Peyer's patch (tissue), 4 donors: Measurements from ENCODE around the gene CHPT1. TPM values are rescaled to one million over a fixed set of nuclear protein-coding genes. Genes with fewer than 3 reads are reported as not detected.

Experiments
- DNase-seq, 3 donors: peaks; one replicate each; pipeline ENCODE4 v3.0.0-alpha.2; 2017 to 2019
- H3K27ac ChIP-seq, 4 donors: fragments of 200-600 bp; sonication (generic); one replicate each; pipeline ENCODE4 v1.5.1; 2016 to 2019
- H3K27me3 ChIP-seq, 2 donors: fragments of 200-600 bp; sonication (generic); one replicate each; pipeline ENCODE4 v1.5.1; 2019
- H3K36me3 ChIP-seq, 3 donors: fragments of 200-600 bp; sonication (generic); one replicate each; pipeline ENCODE4 v1.5.1; 2016 to 2019
- H3K4me1 ChIP-seq, 4 donors: fragments of 200-600 bp; sonication (generic); one replicate each; pipeline ENCODE4 v1.5.1; 2016 to 2019
- H3K4me3 ChIP-seq, 4 donors: fragments of 200-600 bp; sonication (generic); 1 replicate in 3 of 4; 2 replicates in 1 of 4; pipeline ENCODE4 v1.5.1; 2016 to 2019; ENCODE audit warnings: mild to moderate bottlenecking in 1 of 4
- H3K9me3 ChIP-seq, 4 donors: fragments of 200-600 bp; sonication (generic); one replicate each; pipeline ENCODE4 v1.5.1; 2016 to 2019; ENCODE audit warnings: mild to moderate bottlenecking in 1 of 4
- POLR2A ChIP-seq, 2 donors: fragments of 450-650 bp; IDR thresholded peaks; one replicate each; pipeline ENCODE4 v1.5.1; 2017; ENCODE audit warnings: antibody characterized with exemption in 2 of 2, mild to moderate bottlenecking in 2 of 2, moderate library complexity in 2 of 2
- total RNA-seq, 4 donors: library from RNA; depleted of rRNA; stranded (reverse); fragments of >200 nt; gene quantifications; one replicate each; pipeline ENCODE4 v1.1.0, GENCODE V29; 2016
- TF ChIP-seq, protein P1 (sequence below), 6 experiments: fragments of 450-650 bp in 4 of 6; fragments of 200-600 bp in 2 of 6; sonication (generic) in 1 of 6; IDR thresholded peaks; one replicate each; pipeline ENCODE4 v1.5.1; 2017 to 2019; ENCODE audit warnings: antibody characterized with exemption in 6 of 6, mild to moderate bottlenecking in 3 of 6, moderate library complexity in 1 of 6

CHPT1 gene
- total RNA-seq, 4 donors from 2014 or later = 78.4 to 471 (median 359) TPM

DNA sequence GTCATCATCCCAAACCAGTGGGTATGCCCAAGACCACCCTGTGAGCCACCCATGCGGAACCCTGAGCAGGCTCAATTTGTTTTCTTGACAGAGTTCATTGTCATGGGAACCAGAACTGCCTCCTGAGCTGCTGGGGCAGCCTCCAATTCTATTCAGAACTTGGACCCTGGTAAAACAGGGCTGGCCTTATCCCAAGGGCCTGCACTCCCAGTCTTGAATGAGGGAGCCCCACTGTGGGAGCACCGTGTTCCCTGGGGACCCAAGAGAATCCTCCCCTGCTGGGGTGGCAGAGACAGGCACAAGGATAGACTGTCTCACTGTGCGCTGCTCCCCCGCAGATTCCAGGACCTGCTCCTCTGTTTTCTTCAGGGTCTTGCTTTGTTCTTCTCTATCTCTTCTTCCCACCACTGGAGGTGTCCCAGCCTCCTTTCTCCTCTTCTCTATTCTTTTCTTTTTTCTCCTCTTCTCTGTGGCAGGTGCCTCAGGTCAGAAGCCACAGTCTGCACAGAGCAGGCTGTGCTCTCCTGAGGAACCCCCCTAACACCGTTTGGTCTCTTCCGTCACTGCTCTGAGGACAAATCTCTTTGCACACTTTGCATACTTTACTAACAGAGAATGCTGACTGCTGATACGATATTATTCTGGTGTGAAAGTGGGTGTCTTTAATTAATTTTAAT, 31.2 kb upstream of the CHPT1 start:
- Histone ChIP-seq H3K36me3 (no peaks in the 10 kb centered on the region), H3K4me1 (no peaks in the 10 kb centered on the region), H3K27me3 (no peaks in the 10 kb centered on the region), H3K27ac (no peak overlapping the region), H3K4me3 (no peak overlapping the region), H3K9me3 (no peaks in the 10 kb centered on the region)
- DNase-seq = no peak
- TF ChIP-seq, protein P1, sequence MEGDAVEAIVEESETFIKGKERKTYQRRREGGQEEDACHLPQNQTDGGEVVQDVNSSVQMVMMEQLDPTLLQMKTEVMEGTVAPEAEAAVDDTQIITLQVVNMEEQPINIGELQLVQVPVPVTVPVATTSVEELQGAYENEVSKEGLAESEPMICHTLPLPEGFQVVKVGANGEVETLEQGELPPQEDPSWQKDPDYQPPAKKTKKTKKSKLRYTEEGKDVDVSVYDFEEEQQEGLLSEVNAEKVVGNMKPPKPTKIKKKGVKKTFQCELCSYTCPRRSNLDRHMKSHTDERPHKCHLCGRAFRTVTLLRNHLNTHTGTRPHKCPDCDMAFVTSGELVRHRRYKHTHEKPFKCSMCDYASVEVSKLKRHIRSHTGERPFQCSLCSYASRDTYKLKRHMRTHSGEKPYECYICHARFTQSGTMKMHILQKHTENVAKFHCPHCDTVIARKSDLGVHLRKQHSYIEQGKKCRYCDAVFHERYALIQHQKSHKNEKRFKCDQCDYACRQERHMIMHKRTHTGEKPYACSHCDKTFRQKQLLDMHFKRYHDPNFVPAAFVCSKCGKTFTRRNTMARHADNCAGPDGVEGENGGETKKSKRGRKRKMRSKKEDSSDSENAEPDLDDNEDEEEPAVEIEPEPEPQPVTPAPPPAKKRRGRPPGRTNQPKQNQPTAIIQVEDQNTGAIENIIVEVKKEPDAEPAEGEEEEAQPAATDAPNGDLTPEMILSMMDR (IDR thresholded peaks at IDR 0.05) = no peak
- TF ChIP-seq POLR2A (IDR thresholded peaks at IDR 0.05) = no peak

DNA sequence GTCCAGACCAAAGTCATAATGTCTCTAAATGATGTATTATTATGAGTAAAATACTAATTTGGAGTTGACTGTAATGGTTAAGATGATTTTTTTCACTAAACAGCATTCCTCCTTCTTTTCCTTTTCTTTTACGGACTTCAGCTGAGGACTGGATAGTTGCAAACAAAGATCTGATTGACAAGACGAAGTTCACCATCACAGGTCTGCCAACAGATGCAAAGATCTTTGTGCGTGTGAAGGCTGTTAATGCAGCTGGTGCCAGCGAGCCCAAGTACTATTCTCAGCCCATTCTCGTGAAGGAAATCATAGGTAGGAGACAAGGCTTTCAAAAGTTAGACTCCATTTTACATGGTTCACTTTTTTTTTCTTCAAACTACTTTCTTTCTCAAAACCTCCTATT, 29.8 kb upstream of the CHPT1 start:
- Histone ChIP-seq H3K9me3 (no peaks in the 10 kb centered on the region), H3K36me3 (no peaks in the 10 kb centered on the region), H3K4me3 (no peak overlapping the region), H3K27me3 (no peaks in the 10 kb centered on the region), H3K27ac (no peak overlapping the region), H3K4me1 (peaks cover 0 to 8% (median 5%) of the 10 kb centered on the region in 4 donors)
- no peak for TF ChIP-seq POLR2A (IDR thresholded peaks at IDR 0.05)
- TF ChIP-seq, protein P1 (IDR thresholded peaks at IDR 0.05) = no peak
- DNase-seq = no peak

DNA sequence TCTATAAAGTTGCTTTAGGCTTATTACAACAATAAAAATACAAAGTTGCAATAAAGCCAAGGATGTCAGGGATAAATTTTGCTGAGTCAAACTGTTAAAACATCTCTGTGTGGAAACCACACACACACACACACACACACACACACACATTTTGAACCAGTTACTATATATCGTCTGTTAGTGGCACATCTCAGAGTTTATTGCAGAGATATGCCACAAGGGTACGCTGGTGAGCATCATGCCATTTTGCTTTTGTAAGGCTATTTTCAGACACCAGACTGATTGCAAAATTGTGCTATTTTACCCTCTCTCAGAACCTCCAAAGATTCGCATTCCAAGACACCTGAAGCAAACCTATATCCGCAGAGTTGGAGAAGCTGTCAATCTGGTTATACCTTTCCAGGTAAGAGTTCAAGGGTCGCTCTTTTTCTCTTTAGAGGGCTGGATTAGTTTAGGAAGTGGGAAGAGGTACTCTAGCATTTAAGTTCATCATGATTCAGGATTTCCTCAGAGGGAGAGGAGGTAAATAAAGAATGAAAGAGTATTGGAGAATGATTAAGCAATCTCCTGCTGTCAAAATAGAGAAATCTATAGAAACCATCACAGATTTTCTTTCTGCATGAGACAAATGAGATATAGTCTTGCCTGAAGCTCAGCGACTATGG, 27.3 kb upstream of the CHPT1 start:
- Histone ChIP-seq H3K4me1 (peaks cover 0 to 8% (median 7%) of the 10 kb centered on the region in 4 donors), H3K27ac (no peak overlapping the region), H3K9me3 (no peaks in the 10 kb centered on the region), H3K36me3 (no peaks in the 10 kb centered on the region), H3K4me3 (no peak overlapping the region), H3K27me3 (no peaks in the 10 kb centered on the region)
- TF ChIP-seq, protein P1 (IDR thresholded peaks at IDR 0.05) = peak in 5 of 6 experiments; percentile 40 to 78 (median 75)
- TF ChIP-seq POLR2A (IDR thresholded peaks at IDR 0.05) = no peak
- DNase-seq = peak in 2 of 3 donors; percentile 21 to 73

DNA sequence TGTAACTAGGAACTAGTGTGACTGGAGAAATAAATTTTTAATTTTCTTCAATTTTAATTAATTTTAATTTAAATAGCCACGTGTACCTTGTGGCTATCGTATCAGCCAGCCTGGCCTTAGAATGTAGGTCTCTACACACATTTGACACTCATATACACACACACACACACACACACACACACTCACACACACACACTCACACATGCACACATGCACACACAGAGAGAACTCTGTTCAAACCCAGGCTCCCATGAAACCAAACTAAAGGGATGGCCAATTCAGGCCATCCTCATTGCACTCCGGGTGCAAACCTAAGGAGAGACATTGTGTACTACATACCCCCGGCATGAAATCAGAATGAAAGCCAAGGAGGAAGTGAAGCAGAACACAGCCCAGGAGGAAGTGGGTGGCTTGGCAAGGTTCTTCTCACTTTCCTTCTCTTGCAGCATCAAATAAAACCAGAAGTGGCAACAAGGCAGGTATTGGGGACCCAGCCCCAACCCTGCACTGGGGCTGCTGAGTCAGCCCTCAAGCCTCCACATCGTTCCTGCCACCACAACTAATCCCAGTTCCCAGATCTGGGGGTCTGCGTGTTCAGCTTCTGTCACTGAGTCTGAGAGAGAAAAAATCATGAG, 26.2 kb upstream of the CHPT1 start:
- TF ChIP-seq POLR2A (IDR thresholded peaks at IDR 0.05) = no peak
- TF ChIP-seq, protein P1 (IDR thresholded peaks at IDR 0.05) = no peak
- peak overlapping the region in 3 of 4 donors; percentile 13 to 59 (median 46) for H3K27ac ChIP-seq
- H3K4me1 ChIP-seq = peaks cover 0 to 8% (median 7%) of the 10 kb centered on the region in 4 donors
- DNase-seq = peak in 2 of 3 donors; percentile 61 to 80
- H3K36me3 ChIP-seq = no peaks in the 10 kb centered on the region
- no peaks in the 10 kb centered on the region for H3K27me3 ChIP-seq
- H3K4me3 ChIP-seq = no peak overlapping the region
- H3K9me3 ChIP-seq = no peaks in the 10 kb centered on the region

DNA sequence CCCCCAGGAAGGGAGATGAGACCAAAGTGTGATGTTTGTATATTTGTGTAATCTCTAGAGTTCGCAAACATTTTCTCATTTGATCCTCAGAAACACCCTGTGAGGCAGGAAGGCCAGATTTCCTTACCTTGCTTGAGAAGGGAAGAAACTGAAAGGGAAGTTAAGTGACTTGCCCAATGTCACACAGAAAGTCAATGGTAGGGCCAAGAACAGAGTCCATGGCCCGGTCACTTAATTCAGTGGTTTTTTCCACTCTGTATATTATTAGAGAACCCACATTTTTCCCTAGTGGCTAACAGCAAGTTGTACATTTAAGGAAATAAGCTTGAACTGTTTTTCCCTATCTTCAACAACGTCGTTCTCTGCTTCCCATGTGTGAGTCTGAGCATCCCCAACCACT, 25.6 kb upstream of the CHPT1 start:
- Histone ChIP-seq H3K27ac (peak overlapping the region in 3 of 4 donors; percentile 13 to 59 (median 46)), H3K4me3 (no peak overlapping the region), H3K36me3 (no peaks in the 10 kb centered on the region), H3K27me3 (no peaks in the 10 kb centered on the region), H3K4me1 (peaks cover 0 to 8% (median 7%) of the 10 kb centered on the region in 4 donors), H3K9me3 (no peaks in the 10 kb centered on the region)
- TF ChIP-seq, protein P1 (IDR thresholded peaks at IDR 0.05) = no peak
- TF ChIP-seq POLR2A (IDR thresholded peaks at IDR 0.05) = no peak
- DNase-seq = no peak
